HepG2 (cell line): ENCODE measurements around the gene ABT1. TPM values are rescaled to one million over a fixed set of nuclear protein-coding genes. Genes with fewer than 3 reads are reported as not detected.

Experiments used
- AHR ChIP-seq: IDR thresholded peaks from 2 replicates; pipeline ENCODE4 v1.6.1; 2018; ENCODE audit warnings: missing genetic modification reagents, missing compliant biosample characterization
- ATF2 ChIP-seq: sonication (generic); formaldehyde crosslinking; IDR thresholded peaks from 2 replicates; pipeline ENCODE4 v1.4.0; 2020; ENCODE audit warnings: missing genetic modification reagents
- HDAC2 ChIP-seq: sonication (generic); formaldehyde crosslinking; IDR thresholded peaks from 2 replicates; pipeline ENCODE4 v1.4.0; 2020; ENCODE audit warnings: missing genetic modification reagents
- KAT2B ChIP-seq: fragments of 150-350 bp; IDR thresholded peaks from 2 replicates; pipeline ENCODE4 v1.6.1; 2014; ENCODE audit warnings: low read depth, low read length, borderline replicate concordance
- MTA1 ChIP-seq: sonication (generic); formaldehyde crosslinking; IDR thresholded peaks from 2 replicates; pipeline ENCODE4 v1.4.0; 2020; ENCODE audit warnings: missing genetic modification reagents, mild to moderate bottlenecking, borderline replicate concordance
- MTA3 ChIP-seq: sonication (generic); formaldehyde crosslinking; IDR thresholded peaks from 2 replicates; pipeline ENCODE4 v1.4.0; 2020; ENCODE audit warnings: missing genetic modification reagents
- NFYB ChIP-seq: sonication (generic); formaldehyde crosslinking; IDR thresholded peaks from 2 replicates; pipeline ENCODE4 v1.4.0; 2020; ENCODE audit warnings: missing genetic modification reagents
- NR2F6 ChIP-seq, 2 experiments: IDR thresholded peaks; 2 replicates each; pipeline ENCODE4 v1.6.1; 2016; ENCODE audit warnings: antibody characterized with exemption in 1 of 2, mild to moderate bottlenecking in 1 of 2
- RARA ChIP-seq: IDR thresholded peaks from 2 replicates; pipeline ENCODE4 v1.6.1; 2016; ENCODE audit warnings: missing genetic modification reagents, missing compliant biosample characterization
- REL ChIP-seq: sonication (generic); formaldehyde crosslinking; conservative IDR thresholded peaks from 2 replicates; pipeline ENCODE4 v1.8.0; 2022; ENCODE audit warnings: mild to moderate bottlenecking, missing genetic modification reagents, moderate library complexity
- SP1 ChIP-seq, 2 experiments: fragments of 450-650 bp in 1 of 2; sonication (generic) in 1 of 2; formaldehyde crosslinking in 1 of 2; IDR thresholded peaks; 2 replicates each; pipeline versions ENCODE4 v1.4.0 to v1.6.1; 2016 to 2020; ENCODE audit warnings: missing genetic modification reagents in 1 of 2
- SRF ChIP-seq: IDR thresholded peaks from 2 replicates; pipeline ENCODE4 v1.6.1; 2011; ENCODE audit warnings: mild to moderate bottlenecking, low read depth, low read length, moderate library complexity
- STAG1 ChIP-seq: sonication (generic); formaldehyde crosslinking; IDR thresholded peaks from 2 replicates; pipeline ENCODE4 v1.4.0; 2020; ENCODE audit warnings: missing genetic modification reagents
- TFDP1 ChIP-seq: IDR thresholded peaks from 2 replicates; pipeline ENCODE4 v1.6.1; 2016; ENCODE audit warnings: missing compliant biosample characterization, missing genetic modification reagents, borderline replicate concordance
- U2AF1 ChIP-seq: fragments of 200-400 bp; formaldehyde crosslinking; optimal IDR thresholded peaks from 2 replicates; pipeline ENCODE3; 2017; ENCODE audit warnings: mild to moderate bottlenecking, low read depth, low read length
- ZNF143 ChIP-seq: sonication (generic); formaldehyde crosslinking; IDR thresholded peaks from 2 replicates; pipeline ENCODE4 v1.4.0; 2020; ENCODE audit warnings: missing genetic modification reagents
- ZNF460 ChIP-seq: sonication (generic); formaldehyde crosslinking; IDR thresholded peaks from 2 replicates; pipeline ENCODE4 v1.5.1; 2020; ENCODE audit warnings: missing genetic modification reagents, mild to moderate bottlenecking, borderline replicate concordance
- ZNF558 ChIP-seq: sonication (generic); formaldehyde crosslinking; IDR thresholded peaks from 2 replicates; pipeline ENCODE4 v1.9.0; 2022; ENCODE audit warnings: mild to moderate bottlenecking, missing genetic modification reagents, borderline replicate concordance
- polyA plus RNA-seq, 8 experiments: library from polyadenylated mRNA; depleted of rRNA in 3 of 8; stranded (reverse) in 7 of 8; unstranded in 1 of 8; fragments of >200 nt; fragmentation: Illumina TruSeq in 4 of 8; extraction: Trizol in 4 of 8; gene quantifications; 2 replicates each; pipeline versions ENCODE4 v1.2.1 to v1.2.3, GENCODE V29; 2011 to 2016; ENCODE audit warnings: low read depth in 4 of 8, missing spikeins in 1 of 8, mixed read lengths in 1 of 8; ENCODE audit not compliant: insufficient read depth in 1 of 8
- total RNA-seq, 5 experiments: library from RNA; depleted of rRNA; stranded (reverse); fragments of >200 nt; fragmentation: Illumina TruSeq; extraction: Trizol; gene quantifications; 2 replicates each; pipeline ENCODE4 v1.2.3, GENCODE V29; 2016; ENCODE audit warnings: low read depth in 1 of 5
- TF ChIP-seq, protein P1 (sequence below): IDR thresholded peaks from 2 replicates; pipeline ENCODE4 v1.6.1; 2016; ENCODE audit warnings: low read depth, borderline replicate concordance
- TF ChIP-seq, protein P2 (sequence below): sonication (generic); formaldehyde crosslinking; IDR thresholded peaks from 2 replicates; pipeline ENCODE4 v1.4.0; 2020; ENCODE audit warnings: missing genetic modification reagents, mild to moderate bottlenecking, borderline replicate concordance
- TF ChIP-seq, protein P3 (sequence below): IDR thresholded peaks from 2 replicates; pipeline ENCODE4 v1.6.1; 2016; ENCODE audit warnings: control low read depth

ABT1 gene
- total and polyA plus RNA-seq, 2 of the 13 experiments (the other 11 are each of a cell fraction or from before 2014, with no cell fraction given) = 38.4 TPM

GRCh38 chr6:26553635-26554446, 42.9 kb upstream of the ABT1 start (continued):
- TF ChIP-seq ZNF143 (0 out of 2 replicates have a peak, but pooled peaks have one; percentile 29), ATF2 (CRISPR knock-in tag) (peak; percentile 65; the same call in 1 of the 2 replicates), ZNF460 (no peak), RARA (no peak), AHR (CRISPR knock-in tag) (no peak), TFDP1 (CRISPR knock-in tag) (no peak), SRF (no peak), MTA3 (CRISPR knock-in tag) (no peak), STAG1 (CRISPR knock-in tag) (no peak), ZNF558 (CRISPR knock-in tag) (no peak), MTA1 (no peak), U2AF1 (no peak), HDAC2 (CRISPR knock-in tag) (peak; percentile 61; the same call in 1 of the 2 replicates), NFYB (CRISPR knock-in tag) (no peak), KAT2B (no peak; the same call in 1 of the 2 replicates), SP1 (IDR thresholded peaks at IDR 0.05) (no peak), SP1 (CRISPR knock-in tag; IDR thresholded peaks at IDR 0.05) (no peak), REL (0 out of 2 replicates have a peak, but pooled peaks have one; percentile 35), NR2F6 (IDR thresholded peaks at IDR 0.05) (peak; percentile 25; the same call in 1 of the 2 replicates), NR2F6 (CRISPR knock-in tag; IDR thresholded peaks at IDR 0.05) (peak; percentile 53; the same call in 1 of the 2 replicates)
- TF ChIP-seq, protein P1, sequence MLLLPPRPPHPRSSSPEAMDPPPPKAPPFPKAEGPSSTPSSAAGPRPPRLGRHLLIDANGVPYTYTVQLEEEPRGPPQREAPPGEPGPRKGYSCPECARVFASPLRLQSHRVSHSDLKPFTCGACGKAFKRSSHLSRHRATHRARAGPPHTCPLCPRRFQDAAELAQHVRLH (CRISPR knock-in tag) = no peak; the same call in none of the 2 replicates
- TF ChIP-seq, protein P2, sequence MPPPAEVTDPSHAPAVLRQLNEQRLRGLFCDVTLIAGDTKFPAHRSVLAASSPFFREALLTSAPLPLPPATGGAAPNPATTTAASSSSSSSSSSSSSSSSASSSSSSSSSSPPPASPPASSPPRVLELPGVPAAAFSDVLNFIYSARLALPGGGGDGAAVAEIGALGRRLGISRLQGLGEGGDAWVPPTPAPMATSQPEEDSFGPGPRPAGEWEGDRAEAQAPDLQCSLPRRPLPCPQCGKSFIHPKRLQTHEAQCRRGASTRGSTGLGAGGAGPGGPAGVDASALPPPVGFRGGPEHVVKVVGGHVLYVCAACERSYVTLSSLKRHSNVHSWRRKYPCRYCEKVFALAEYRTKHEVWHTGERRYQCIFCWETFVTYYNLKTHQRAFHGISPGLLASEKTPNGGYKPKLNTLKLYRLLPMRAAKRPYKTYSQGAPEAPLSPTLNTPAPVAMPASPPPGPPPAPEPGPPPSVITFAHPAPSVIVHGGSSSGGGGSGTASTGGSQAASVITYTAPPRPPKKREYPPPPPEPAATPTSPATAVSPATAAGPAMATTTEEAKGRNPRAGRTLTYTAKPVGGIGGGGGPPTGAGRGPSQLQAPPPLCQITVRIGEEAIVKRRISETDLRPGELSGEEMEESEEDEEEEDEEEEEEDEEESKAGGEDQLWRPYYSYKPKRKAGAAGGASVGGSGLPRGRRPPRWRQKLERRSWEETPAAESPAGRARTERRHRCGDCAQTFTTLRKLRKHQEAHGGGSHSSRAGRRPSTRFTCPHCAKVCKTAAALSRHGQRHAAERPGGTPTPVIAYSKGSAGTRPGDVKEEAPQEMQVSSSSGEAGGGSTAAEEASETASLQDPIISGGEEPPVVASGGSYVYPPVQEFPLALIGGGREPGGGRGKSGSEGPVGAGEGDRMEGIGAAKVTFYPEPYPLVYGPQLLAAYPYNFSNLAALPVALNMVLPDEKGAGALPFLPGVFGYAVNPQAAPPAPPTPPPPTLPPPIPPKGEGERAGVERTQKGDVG (CRISPR knock-in tag) = no peak
- TF ChIP-seq, protein P3, sequence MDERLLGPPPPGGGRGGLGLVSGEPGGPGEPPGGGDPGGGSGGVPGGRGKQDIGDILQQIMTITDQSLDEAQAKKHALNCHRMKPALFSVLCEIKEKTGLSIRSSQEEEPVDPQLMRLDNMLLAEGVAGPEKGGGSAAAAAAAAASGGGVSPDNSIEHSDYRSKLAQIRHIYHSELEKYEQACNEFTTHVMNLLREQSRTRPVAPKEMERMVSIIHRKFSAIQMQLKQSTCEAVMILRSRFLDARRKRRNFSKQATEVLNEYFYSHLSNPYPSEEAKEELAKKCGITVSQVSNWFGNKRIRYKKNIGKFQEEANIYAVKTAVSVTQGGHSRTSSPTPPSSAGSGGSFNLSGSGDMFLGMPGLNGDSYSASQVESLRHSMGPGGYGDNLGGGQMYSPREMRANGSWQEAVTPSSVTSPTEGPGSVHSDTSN (CRISPR knock-in tag) = no peak
